Activated T-cell treated with anti-CD3 and anti-CD28 coated beads for 1 hour (primary cell): ENCODE data around the gene DOCK1.

Experiments
- DNase-seq: peaks from one replicate; pipeline ENCODE4 v3.0.0-alpha.2; 2020; ENCODE audit warnings: low read depth

Gene DOCK1

GRCh38 chr10:127464561-127464960 is 559.3 kb downstream of the DOCK1 start:
- no peak for DNase-seq

- no peak for DNase-seq
Measured at GRCh38 chr10:127467811-127468210, 562.6 kb downstream of the DOCK1 start.

GRCh38 chr10:127468632-127469031 is 563.4 kb downstream of the DOCK1 start:
- no peak for DNase-seq

- no peak for DNase-seq
Measured at GRCh38 chr10:127470911-127471310, 565.7 kb downstream of the DOCK1 start.

GRCh38 chr10:127472976-127473375 is 567.7 kb downstream of the DOCK1 start:
- no peak for DNase-seq

GRCh38 chr10:127474501-127474900 is 569.3 kb downstream of the DOCK1 start:
- DNase-seq = no peak

GRCh38 chr10:127485153-127485857 is 580.1 kb downstream of the DOCK1 start:
- no peak for DNase-seq

GRCh38 chr10:127486355-127486754 is 581.1 kb downstream of the DOCK1 start:
- no peak for DNase-seq

- no peak for DNase-seq
Measured at GRCh38 chr10:127492607-127493250, 587.5 kb downstream of the DOCK1 start.

- no peak for DNase-seq
Measured at GRCh38 chr10:127496035-127496434, 590.8 kb downstream of the DOCK1 start.

- DNase-seq = no peak
Measured at GRCh38 chr10:127497685-127498084, 592.5 kb downstream of the DOCK1 start.

GRCh38 chr10:127498087-127498486 is 592.9 kb downstream of the DOCK1 start:
- DNase-seq = no peak

- DNase-seq = no peak
Measured at GRCh38 chr10:127500127-127500526, 594.9 kb downstream of the DOCK1 start.
